ENCODE results near the gene SLC6A19. TPM values are rescaled to one million over a fixed set of nuclear protein-coding genes. Genes with fewer than 3 reads are reported as not detected.
A peak's percentile ranks its signal among the peaks of the same experiment; 100 is the strongest.

The SLC6A19 gene
- total RNA-seq, 1 experiment from 2014 or later = 0.04 TPM

DNA sequence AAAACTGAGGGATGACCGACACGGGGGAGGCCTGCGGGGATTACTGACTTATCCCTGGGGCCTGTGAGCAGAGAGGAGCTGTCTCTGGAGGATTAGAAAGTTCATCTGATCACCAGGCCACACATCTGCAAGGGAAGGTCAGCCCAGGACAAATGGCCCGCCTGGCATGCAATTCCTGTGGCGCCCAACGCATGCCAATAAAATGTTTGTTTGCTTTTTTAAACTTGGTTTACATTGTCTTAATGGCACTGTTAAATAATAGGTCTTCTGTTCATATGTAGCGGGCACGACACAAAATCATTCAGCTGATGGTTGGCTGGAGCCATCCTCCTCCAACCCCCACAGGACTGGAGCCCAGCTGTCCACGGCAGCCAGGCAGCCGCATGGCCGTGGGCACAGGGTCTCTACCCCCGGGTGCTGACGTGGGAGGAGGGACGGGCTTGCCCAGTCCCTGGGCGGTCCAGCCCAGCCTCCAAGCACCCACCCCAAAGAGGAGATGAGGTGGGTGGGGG, 48.6 kb upstream of the SLC6A19 start:
- H3K27me3 Mint-ChIP-seq (ENCODE audit: low read depth) = peaks cover 36% of the 10 kb centered on the region
- peaks cover 9% of the 10 kb centered on the region for H3K9me3 Mint-ChIP-seq
- ChIA-PET CTCF (interaction anchor here (1.6 kb wide), 1 partner anchor 22 kb away, joined by 4 read pairs; no protein-coding TSS in a partner anchor), POLR2A (no interaction called here)
- 0 out of 2 replicates have a peak, but pooled peaks cover 3% of the 10 kb centered on the region for H3K36me3 Mint-ChIP-seq
- peaks cover 7% of the 10 kb centered on the region for H3K4me1 Mint-ChIP-seq
- TF ChIP-seq FOXP4 (CRISPR knock-in tag; IDR thresholded peaks at IDR 0.05) (no peak), NR3C1 (CRISPR knock-in tag; conservative IDR thresholded peaks at IDR 0.05; ENCODE audit: low read depth) (no peak), FOXJ3 (CRISPR knock-in tag; IDR thresholded peaks at IDR 0.05; ENCODE audit: borderline replicate concordance) (no peak), TEAD1 (CRISPR knock-in tag; IDR thresholded peaks at IDR 0.05) (no peak), RORB (CRISPR knock-in tag; IDR thresholded peaks at IDR 0.05) (no peak)
- TF ChIP-seq, protein P1, sequence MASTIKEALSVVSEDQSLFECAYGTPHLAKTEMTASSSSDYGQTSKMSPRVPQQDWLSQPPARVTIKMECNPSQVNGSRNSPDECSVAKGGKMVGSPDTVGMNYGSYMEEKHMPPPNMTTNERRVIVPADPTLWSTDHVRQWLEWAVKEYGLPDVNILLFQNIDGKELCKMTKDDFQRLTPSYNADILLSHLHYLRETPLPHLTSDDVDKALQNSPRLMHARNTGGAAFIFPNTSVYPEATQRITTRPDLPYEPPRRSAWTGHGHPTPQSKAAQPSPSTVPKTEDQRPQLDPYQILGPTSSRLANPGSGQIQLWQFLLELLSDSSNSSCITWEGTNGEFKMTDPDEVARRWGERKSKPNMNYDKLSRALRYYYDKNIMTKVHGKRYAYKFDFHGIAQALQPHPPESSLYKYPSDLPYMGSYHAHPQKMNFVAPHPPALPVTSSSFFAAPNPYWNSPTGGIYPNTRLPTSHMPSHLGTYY (CRISPR knock-in tag; IDR thresholded peaks at IDR 0.05) = no peak
- TF ChIP-seq, protein P2, sequence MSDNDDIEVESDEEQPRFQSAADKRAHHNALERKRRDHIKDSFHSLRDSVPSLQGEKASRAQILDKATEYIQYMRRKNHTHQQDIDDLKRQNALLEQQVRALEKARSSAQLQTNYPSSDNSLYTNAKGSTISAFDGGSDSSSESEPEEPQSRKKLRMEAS (CRISPR knock-in tag; IDR thresholded peaks at IDR 0.05) = no peak
- H3K4me3 Mint-ChIP-seq = no peak overlapping the region
- no peak overlapping the region for H3K27ac Mint-ChIP-seq
- DNase-seq (ENCODE audit: low spot score) = no peak
- no peak for ATAC-seq

GRCh38 chr5:1153428-1153827, 48.0 kb upstream of the SLC6A19 start:
- ChIA-PET POLR2A (no interaction called here), CTCF (interaction anchor here (1.6 kb wide), 1 partner anchor 21 kb away, joined by 4 read pairs; no protein-coding TSS in a partner anchor)
- TF ChIP-seq, protein P3, sequence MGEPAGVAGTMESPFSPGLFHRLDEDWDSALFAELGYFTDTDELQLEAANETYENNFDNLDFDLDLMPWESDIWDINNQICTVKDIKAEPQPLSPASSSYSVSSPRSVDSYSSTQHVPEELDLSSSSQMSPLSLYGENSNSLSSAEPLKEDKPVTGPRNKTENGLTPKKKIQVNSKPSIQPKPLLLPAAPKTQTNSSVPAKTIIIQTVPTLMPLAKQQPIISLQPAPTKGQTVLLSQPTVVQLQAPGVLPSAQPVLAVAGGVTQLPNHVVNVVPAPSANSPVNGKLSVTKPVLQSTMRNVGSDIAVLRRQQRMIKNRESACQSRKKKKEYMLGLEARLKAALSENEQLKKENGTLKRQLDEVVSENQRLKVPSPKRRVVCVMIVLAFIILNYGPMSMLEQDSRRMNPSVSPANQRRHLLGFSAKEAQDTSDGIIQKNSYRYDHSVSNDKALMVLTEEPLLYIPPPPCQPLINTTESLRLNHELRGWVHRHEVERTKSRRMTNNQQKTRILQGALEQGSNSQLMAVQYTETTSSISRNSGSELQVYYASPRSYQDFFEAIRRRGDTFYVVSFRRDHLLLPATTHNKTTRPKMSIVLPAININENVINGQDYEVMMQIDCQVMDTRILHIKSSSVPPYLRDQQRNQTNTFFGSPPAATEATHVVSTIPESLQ (CRISPR knock-in tag; IDR thresholded peaks at IDR 0.05) = no peak
- TF ChIP-seq ZBTB21 (CRISPR knock-in tag; IDR thresholded peaks at IDR 0.05; ENCODE audit: borderline replicate concordance) (no peak), FOXK1 (CRISPR knock-in tag; IDR thresholded peaks at IDR 0.05) (no peak), USF2 (CRISPR knock-in tag; IDR thresholded peaks at IDR 0.05) (no peak)
- Mint-ChIP-seq H3K4me3 (no peak overlapping the region), H3K27me3 (ENCODE audit: low read depth) (peaks cover 42% of the 10 kb centered on the region), H3K9me3 (peaks cover 10% of the 10 kb centered on the region), H3K27ac (no peak overlapping the region), H3K4me1 (peaks cover 7% of the 10 kb centered on the region), H3K36me3 (0 out of 2 replicates have a peak, but pooled peaks cover 4% of the 10 kb centered on the region)
- ATAC-seq (no peak), DNase-seq (ENCODE audit: low spot score) (no peak)

DNA sequence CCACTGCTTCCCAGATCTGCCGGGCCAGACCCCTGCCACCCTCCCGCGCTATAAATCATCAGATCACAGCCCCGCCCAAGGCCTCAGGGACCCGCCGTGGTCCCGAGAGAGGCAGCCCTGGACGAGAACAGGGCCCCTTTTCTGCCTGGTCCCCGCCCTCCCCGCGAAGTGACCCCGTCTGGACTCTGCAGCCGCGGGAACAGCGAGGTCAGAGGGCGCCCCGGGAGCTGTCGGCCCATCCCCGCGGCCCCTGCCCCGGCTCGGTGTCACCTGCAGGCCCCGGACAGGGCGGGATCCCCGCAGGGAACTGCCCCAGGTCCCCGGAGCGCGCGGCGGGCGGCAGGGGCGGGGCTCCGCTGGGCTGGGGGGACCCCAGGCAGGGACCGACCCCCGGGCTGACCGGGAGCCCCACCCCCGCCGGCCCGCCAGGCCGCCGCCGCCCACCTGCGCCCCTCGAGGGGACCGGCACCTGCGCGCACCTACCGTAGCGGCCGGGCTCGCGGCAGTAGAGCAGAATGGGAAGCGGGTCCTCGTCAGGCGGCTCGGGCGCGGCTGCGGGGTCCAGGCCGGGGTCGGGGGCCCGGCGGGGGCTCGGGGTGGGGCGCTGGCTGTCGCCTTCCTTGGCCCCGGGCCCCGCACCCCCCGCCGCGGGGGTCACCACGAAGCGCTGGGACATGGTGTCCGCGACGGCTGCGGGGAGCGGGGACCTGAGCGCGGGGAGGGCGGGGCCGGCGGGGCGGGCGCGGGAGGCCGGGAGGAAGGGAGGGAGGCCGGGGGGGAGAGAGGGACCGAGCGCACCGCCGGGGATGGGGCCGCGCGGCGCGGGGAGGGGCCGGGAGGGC, 46.0 kb upstream of the SLC6A19 start:
- peaks cover 10% of the 10 kb centered on the region for H3K9me3 Mint-ChIP-seq
- H3K27me3 Mint-ChIP-seq (ENCODE audit: low read depth) = peaks cover 44% of the 10 kb centered on the region
- TF ChIP-seq OVOL2 (CRISPR knock-in tag; IDR thresholded peaks at IDR 0.05; ENCODE audit: borderline replicate concordance) = no peak
- no peak for TF ChIP-seq ZNF396 (CRISPR knock-in tag; IDR thresholded peaks at IDR 0.05; ENCODE audit: borderline replicate concordance)
- no peak for TF ChIP-seq IRF2 (CRISPR knock-in tag; IDR thresholded peaks at IDR 0.05; ENCODE audit: borderline replicate concordance, low read depth)
- no peak for TF ChIP-seq KAT7 (CRISPR knock-in tag; IDR thresholded peaks at IDR 0.05; ENCODE audit: borderline replicate concordance)
- TF ChIP-seq CREB1 (CRISPR knock-in tag; IDR thresholded peaks at IDR 0.05) = no peak
- TF ChIP-seq, protein P4, sequence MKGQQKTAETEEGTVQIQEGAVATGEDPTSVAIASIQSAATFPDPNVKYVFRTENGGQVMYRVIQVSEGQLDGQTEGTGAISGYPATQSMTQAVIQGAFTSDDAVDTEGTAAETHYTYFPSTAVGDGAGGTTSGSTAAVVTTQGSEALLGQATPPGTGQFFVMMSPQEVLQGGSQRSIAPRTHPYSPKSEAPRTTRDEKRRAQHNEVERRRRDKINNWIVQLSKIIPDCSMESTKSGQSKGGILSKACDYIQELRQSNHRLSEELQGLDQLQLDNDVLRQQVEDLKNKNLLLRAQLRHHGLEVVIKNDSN (CRISPR knock-in tag; IDR thresholded peaks at IDR 0.05) = no peak
- TF ChIP-seq ESRRA (CRISPR knock-in tag; IDR thresholded peaks at IDR 0.05; ENCODE audit: borderline replicate concordance) = no peak
- TF ChIP-seq NFE2L1 (CRISPR knock-in tag; IDR thresholded peaks at IDR 0.05) = no peak
- ATAC-seq (peak; percentile 55), DNase-seq (ENCODE audit: low spot score) (no peak)
- peaks cover 1% of the 10 kb centered on the region for H3K4me1 Mint-ChIP-seq
- peak overlapping the region; percentile 31; the same call in 1 of the 2 replicates for H3K4me3 Mint-ChIP-seq
- ChIA-PET CTCF (no interaction called here), POLR2A (no interaction called here)
- 0 out of 2 replicates have a peak, but pooled peaks cover 4% of the 10 kb centered on the region for H3K36me3 Mint-ChIP-seq
- no peak overlapping the region for H3K27ac Mint-ChIP-seq
